MCF 10A (cell line): ENCODE measurements around the gene TNFAIP8. TPM values are rescaled to one million over a fixed set of nuclear protein-coding genes. Genes with fewer than 3 reads are reported as not detected.

Source experiments
- BruUV-seq: library from RNA; stranded (reverse); fragments of 400-500 nt; replicated peaks from 2 replicates; lab custom pipeline; 2021; lab: Mats Ljungman, UMichigan
- CTCF ChIA-PET: fragments of 300-600 bp; sonication (Branson Sonifier 250); formaldehyde crosslinking; extraction: SDS; loops from one replicate; lab custom pipeline; 2021; ENCODE audit warnings: antibody characterized with exemption, inconsistent platforms; lab: Yijun Ruan, JAX
- POLR2A ChIA-PET: fragments of 300-600, 350-650 bp; sonication (Branson Sonifier 250); formaldehyde crosslinking; extraction: SDS; loops from one replicate; lab custom pipeline; 2020; ENCODE audit warnings: antibody characterized with exemption, inconsistent platforms; lab: Yijun Ruan, JAX
- DNase-seq: peaks from one replicate; pipeline ENCODE4 v3.0.0-alpha.2; 2018; ENCODE audit not compliant: unreplicated experiment
- H3K27ac Mint-ChIP-seq: one replicate; pipeline ENCODE4 v1.8.0; 2022; ENCODE audit warnings: mild to moderate bottlenecking, low read depth, mixed read lengths; ENCODE audit not compliant: unreplicated experiment
- H3K27me3 Mint-ChIP-seq: one replicate; pipeline ENCODE4 v1.8.0; 2022; ENCODE audit warnings: mixed read lengths; ENCODE audit not compliant: insufficient read depth, unreplicated experiment
- H3K36me3 Mint-ChIP-seq: one replicate; pipeline ENCODE4 v1.8.0; 2022; ENCODE audit warnings: mild to moderate bottlenecking, moderate library complexity, mixed read lengths; ENCODE audit not compliant: insufficient read depth, unreplicated experiment
- H3K4me1 Mint-ChIP-seq: one replicate; pipeline ENCODE4 v1.8.0; 2022; ENCODE audit warnings: mixed read lengths; ENCODE audit not compliant: insufficient read depth, unreplicated experiment
- H3K4me3 Mint-ChIP-seq: one replicate; pipeline ENCODE4 v1.8.0; 2022; ENCODE audit warnings: mild to moderate bottlenecking, moderate library complexity, mixed read lengths; ENCODE audit not compliant: unreplicated experiment
- H3K9me3 Mint-ChIP-seq: one replicate; pipeline ENCODE4 v1.8.0; 2022; ENCODE audit warnings: mixed read lengths; ENCODE audit not compliant: unreplicated experiment
- intact Hi-C: fragments of 100-400 bp; cut with micrococcal nuclease; formaldehyde crosslinking; loops from 2 replicates; pipeline ENCODE4 v1.14.1; 2022
- total RNA-seq: library from RNA; stranded (reverse); gene quantifications from 2 replicates; pipeline ENCODE4 v1.2.3, GENCODE V29; 2022
- TF ChIP-seq, protein P1 (sequence below): fragments of 200-600 bp; IDR thresholded peaks from one replicate; pipeline ENCODE4 v1.8.0; 2022; ENCODE audit warnings: antibody characterized with exemption, mild to moderate bottlenecking; ENCODE audit not compliant: unreplicated experiment

The TNFAIP8 gene
- total RNA-seq, 1 experiment from 2014 or later: 16.2 TPM

DNA sequence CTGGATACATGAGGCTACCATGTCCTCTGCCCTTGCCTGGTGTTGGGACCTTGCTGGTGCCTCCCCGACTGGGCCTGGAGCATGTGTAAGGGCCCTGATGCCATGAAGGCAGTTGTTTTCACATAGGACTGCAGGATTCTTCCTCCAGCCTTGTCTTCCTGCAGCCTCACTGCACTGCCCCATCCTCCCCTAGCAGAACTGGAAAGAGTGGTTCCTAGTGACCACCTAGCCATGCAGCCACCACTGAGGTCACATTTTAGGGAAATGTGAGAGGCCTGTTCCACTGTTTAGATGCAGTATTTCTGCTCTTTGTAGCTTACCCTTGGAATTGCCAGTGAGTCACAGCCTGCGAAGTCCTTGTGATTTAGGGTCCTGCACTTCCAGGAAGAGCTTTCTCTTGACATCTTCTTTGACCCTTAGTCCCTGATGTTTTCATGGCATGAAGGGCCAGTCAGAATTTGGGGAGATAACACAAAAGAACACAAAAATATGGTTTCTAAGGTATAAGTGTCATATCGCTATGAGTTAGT, 24.2 kb upstream of the TNFAIP8 start:
- intact Hi-C loops: loop anchor here (10.0 kb wide), 1 partner anchor 147 kb away; no protein-coding TSS in a partner anchor
- no peak for DNase-seq

DNA sequence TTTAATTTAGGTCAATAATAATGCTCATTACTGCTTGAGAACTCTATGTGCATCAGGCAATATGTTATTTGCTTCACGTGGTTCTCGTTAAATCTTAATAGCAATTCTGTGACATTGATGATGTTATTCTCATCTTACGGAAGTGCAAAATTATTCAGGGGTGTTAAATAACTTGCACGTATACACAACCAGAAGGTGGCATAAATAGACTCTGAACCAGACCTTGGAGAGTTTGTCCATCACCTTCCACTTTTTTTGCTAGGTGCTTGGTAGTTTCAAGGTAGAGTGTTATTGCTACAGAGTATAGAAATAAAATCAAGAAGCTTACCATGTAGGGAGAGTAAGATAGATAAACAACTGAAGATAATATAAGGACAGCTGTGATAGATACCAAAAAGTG, 23.6 kb upstream of the TNFAIP8 start:
- no peak overlapping the region for H3K4me3 Mint-ChIP-seq
- H3K4me1 Mint-ChIP-seq: peaks cover 58% of the 10 kb centered on the region
- H3K36me3 Mint-ChIP-seq: peaks cover 6% of the 10 kb centered on the region
- DNase-seq: no peak
- BruUV-seq: no TSS peak
- H3K27me3 Mint-ChIP-seq: no peaks in the 10 kb centered on the region
- CTCF ChIA-PET: interaction anchor here (1.0 to 13.7 kb wide), 7 partner anchors 10 to 78 kb away, joined by 3 to 253 read pairs (median 46); partner anchors contain the start of gene TNFAIP8
- intact Hi-C loops: loop anchor here (10.0 kb wide), 1 partner anchor 147 kb away; no protein-coding TSS in a partner anchor
- TF ChIP-seq, protein P1, sequence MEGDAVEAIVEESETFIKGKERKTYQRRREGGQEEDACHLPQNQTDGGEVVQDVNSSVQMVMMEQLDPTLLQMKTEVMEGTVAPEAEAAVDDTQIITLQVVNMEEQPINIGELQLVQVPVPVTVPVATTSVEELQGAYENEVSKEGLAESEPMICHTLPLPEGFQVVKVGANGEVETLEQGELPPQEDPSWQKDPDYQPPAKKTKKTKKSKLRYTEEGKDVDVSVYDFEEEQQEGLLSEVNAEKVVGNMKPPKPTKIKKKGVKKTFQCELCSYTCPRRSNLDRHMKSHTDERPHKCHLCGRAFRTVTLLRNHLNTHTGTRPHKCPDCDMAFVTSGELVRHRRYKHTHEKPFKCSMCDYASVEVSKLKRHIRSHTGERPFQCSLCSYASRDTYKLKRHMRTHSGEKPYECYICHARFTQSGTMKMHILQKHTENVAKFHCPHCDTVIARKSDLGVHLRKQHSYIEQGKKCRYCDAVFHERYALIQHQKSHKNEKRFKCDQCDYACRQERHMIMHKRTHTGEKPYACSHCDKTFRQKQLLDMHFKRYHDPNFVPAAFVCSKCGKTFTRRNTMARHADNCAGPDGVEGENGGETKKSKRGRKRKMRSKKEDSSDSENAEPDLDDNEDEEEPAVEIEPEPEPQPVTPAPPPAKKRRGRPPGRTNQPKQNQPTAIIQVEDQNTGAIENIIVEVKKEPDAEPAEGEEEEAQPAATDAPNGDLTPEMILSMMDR: no peak
- no peaks in the 10 kb centered on the region for H3K9me3 Mint-ChIP-seq
- peak overlapping the region; percentile 76 for H3K27ac Mint-ChIP-seq
- POLR2A ChIA-PET: interaction anchor here (0.7 to 22.9 kb wide), 11 partner anchors 10 to 261 kb away, joined by 3 to 385 read pairs (median 28); partner anchors contain the start of gene TNFAIP8

More for the DNA sequence above, 24.2 kb upstream of the TNFAIP8 start:
- TF ChIP-seq, protein P1: no peak
- no peak overlapping the region for H3K27ac Mint-ChIP-seq
- H3K9me3 Mint-ChIP-seq: no peaks in the 10 kb centered on the region
- H3K4me3 Mint-ChIP-seq: no peak overlapping the region
- BruUV-seq: no TSS peak
- ChIA-PET POLR2A (interaction anchor here (1.0 to 22.9 kb wide), 8 partner anchors 9 to 260 kb away, joined by 3 to 385 read pairs (median 32); partner anchors contain the start of gene TNFAIP8), CTCF (interaction anchor here (0.6 to 13.7 kb wide), 7 partner anchors 13 to 344 kb away, joined by 3 to 253 read pairs (median 5); partner anchors contain the start of gene TNFAIP8)
- no peaks in the 10 kb centered on the region for H3K27me3 Mint-ChIP-seq
- H3K4me1 Mint-ChIP-seq: peaks cover 54% of the 10 kb centered on the region
- peaks cover 6% of the 10 kb centered on the region for H3K36me3 Mint-ChIP-seq

DNA sequence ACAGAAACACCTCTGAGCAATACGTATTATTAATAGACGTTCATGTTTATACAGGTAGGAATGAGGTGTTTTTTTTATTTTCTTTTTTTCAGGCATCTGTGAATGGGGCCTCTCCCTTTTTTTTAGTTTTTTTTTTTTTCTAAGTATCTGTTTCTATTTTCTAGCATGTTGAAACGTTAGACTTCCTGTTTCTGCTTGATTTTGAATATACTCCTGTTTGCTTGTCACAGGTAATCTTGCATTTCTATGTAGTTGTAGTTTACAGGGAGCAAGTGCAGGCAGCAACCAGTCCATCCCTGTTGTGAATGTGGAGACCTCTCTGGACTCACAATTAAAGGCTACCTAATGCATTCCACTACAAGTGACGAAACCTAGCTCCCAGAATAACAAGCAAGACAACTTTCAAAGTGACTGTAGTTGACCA, 22.8 kb upstream of the TNFAIP8 start:
- intact Hi-C loops: loop anchor here (10.0 kb wide), 1 partner anchor 148 kb away; no protein-coding TSS in a partner anchor
- Mint-ChIP-seq H3K9me3 (no peaks in the 10 kb centered on the region), H3K4me3 (peak overlapping the region; percentile 33), H3K4me1 (peaks cover 59% of the 10 kb centered on the region), H3K27me3 (no peaks in the 10 kb centered on the region), H3K36me3 (peaks cover 6% of the 10 kb centered on the region), H3K27ac (peak overlapping the region; percentile 76)
- POLR2A ChIA-PET: interaction anchor here (0.9 to 22.9 kb wide), 17 partner anchors 8 to 345 kb away, joined by 3 to 385 read pairs (median 18); partner anchors contain the start of genes DMXL1, DTWD2 and TNFAIP8
- no TSS peak for BruUV-seq
- TF ChIP-seq, protein P1: no peak
- DNase-seq: peak; percentile 48
- CTCF ChIA-PET: interaction anchor here (1.0 to 13.7 kb wide), 11 partner anchors 10 to 345 kb away, joined by 3 to 253 read pairs (median 25); partner anchors contain the start of genes DTWD2 and TNFAIP8

DNA sequence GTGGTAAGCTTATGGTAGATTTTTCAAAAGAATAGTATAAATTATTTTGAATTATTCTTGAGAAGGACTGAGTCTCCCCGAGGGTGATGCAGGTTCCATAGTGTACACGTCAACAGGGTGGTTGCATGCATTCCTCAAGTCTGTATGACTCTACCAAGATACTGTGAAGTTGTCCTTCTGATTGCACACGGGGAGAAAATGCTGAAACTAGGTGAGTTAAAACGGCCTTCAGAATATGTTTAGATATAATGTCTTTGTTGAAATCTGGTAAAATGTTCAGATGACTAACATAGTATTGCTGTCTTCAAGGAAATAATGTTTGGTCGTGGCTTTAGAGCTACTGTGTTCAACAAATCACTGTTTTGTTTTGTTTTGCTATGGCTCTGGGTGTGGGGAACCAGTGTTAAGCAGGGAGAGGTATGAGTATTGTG, 22.4 kb upstream of the TNFAIP8 start:
- TF ChIP-seq, protein P1: no peak
- CTCF ChIA-PET: interaction anchor here (1.0 to 13.7 kb wide), 14 partner anchors 10 to 346 kb away, joined by 3 to 253 read pairs (median 15); partner anchors contain the start of genes DTWD2 and TNFAIP8
- intact Hi-C loops: loop anchor here (10.0 kb wide), 1 partner anchor 149 kb away; no protein-coding TSS in a partner anchor
- peaks cover 5% of the 10 kb centered on the region for H3K36me3 Mint-ChIP-seq
- no peaks in the 10 kb centered on the region for H3K27me3 Mint-ChIP-seq
- peak overlapping the region; percentile 33 for H3K4me3 Mint-ChIP-seq
- peak overlapping the region; percentile 76 for H3K27ac Mint-ChIP-seq
- peaks cover 56% of the 10 kb centered on the region for H3K4me1 Mint-ChIP-seq
- no peaks in the 10 kb centered on the region for H3K9me3 Mint-ChIP-seq
- DNase-seq: no peak
- POLR2A ChIA-PET: interaction anchor here (0.9 to 22.9 kb wide), 23 partner anchors 8 to 346 kb away, joined by 3 to 385 read pairs (median 11); partner anchors contain the start of genes DMXL1, DTWD2 and TNFAIP8
- TSS peak; percentile 59 for BruUV-seq
